Endothelial cell of umbilical vein (primary cell): ENCODE measurements around the gene BSG.

Experiments used
- CTCF ChIP-seq, 2 donors: IDR thresholded peaks; 1 replicate in 1 of 2; 2 replicates in 1 of 2; pipeline ENCODE4 v1.5.1; 2011; ENCODE audit warnings: low read length in 2 of 2, mild to moderate bottlenecking in 2 of 2, moderate library complexity in 2 of 2, control low read depth in 1 of 2, inconsistent platforms in 1 of 2, low read depth in 1 of 2; ENCODE audit not compliant: insufficient read depth in 1 of 2; ENCODE audit errors: extremely low read depth in 1 of 2
- EZH2 ChIP-seq: IDR thresholded peaks from 2 replicates; pipeline ENCODE4 v1.6.1; 2012; ENCODE audit warnings: borderline replicate concordance, low read depth, mild to moderate bottlenecking, moderate library complexity, low read length, inconsistent platforms; ENCODE audit not compliant: severe bottlenecking
- GATA2 ChIP-seq: IDR thresholded peaks from 2 replicates; pipeline ENCODE4 v1.7.0; 2011; ENCODE audit warnings: low read depth, mild to moderate bottlenecking, moderate library complexity, mixed read lengths, low read length; ENCODE audit not compliant: insufficient read length, insufficient read depth
- MAX ChIP-seq: IDR thresholded peaks from 2 replicates; pipeline ENCODE4 v1.6.1; 2011; ENCODE audit not compliant: insufficient read depth, insufficient read length
- MYC ChIP-seq: IDR thresholded peaks from one replicate; pipeline ENCODE4 v1.6.1; 2011; ENCODE audit warnings: mild to moderate bottlenecking, low read depth, low read length
- POLR2AphosphoS5 ChIP-seq: IDR thresholded peaks from 2 replicates; pipeline ENCODE4 v1.6.1; 2012; ENCODE audit warnings: low read depth, mild to moderate bottlenecking, control low read depth, low read length, moderate library complexity; ENCODE audit not compliant: insufficient read depth

GRCh38 chr19:589693-590395 is 17.4 kb downstream of the BSG start, which contains the start of gene HCN2:
- TF ChIP-seq CTCF (IDR thresholded peaks at IDR 0.05; ENCODE audit: extremely low read depth in 1 of 2, insufficient read depth in 1 of 2, low read depth in 1 of 2, low read length in 2 of 2) (no peak), POLR2AphosphoS5 (no peak), EZH2 (no peak), MAX (no peak), MYC (no peak), GATA2 (no peak)
